ENCODE measurements around the gene PCDH18.

DNA sequence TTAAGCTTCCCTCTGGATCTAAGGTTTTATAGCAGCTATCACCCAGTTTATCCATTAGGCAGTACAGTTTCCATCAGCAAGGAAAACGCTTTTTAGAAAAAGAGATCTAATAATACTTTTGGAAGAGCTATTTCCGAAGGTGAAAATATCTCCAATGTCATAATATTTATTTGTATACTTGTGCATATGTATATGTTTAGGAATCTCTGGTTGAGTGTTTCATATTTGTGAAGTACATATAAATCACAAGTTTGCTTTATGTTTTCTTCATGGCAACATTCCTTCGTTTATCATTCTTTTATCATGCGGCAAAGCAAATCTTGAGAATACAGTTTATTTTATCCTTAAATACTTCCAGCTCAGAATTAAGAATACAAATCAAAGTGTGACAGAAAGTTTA is 6.2 kb upstream of the PCDH18 start:
- TF ChIP-seq EZH2 (IDR thresholded peaks at IDR 0.05; ENCODE audit: insufficient read depth, poor library complexity, severe bottlenecking) (no peak), EZH2phosphoT487 (IDR thresholded peaks at IDR 0.05; ENCODE audit: insufficient read depth, low read depth) (no peak)

Data from GM23248 (cell line).